Colon (tissue), 2 donors: ENCODE measurements around the gene PAK5.
"Not testable (repeated sequence)": the region's sequence is repeated elsewhere in the genome, so short reads cannot be mapped to it uniquely, and the experiment has no call there.

Source experiments
- FAIRE-seq: peaks from 2 replicates; lab custom pipeline; 2012; peaks lifted over from hg19 to GRCh38; lab: Jason Lieb, UNC
- donor health status: control.
- donor health status: control.

PAK5 gene

DNA sequence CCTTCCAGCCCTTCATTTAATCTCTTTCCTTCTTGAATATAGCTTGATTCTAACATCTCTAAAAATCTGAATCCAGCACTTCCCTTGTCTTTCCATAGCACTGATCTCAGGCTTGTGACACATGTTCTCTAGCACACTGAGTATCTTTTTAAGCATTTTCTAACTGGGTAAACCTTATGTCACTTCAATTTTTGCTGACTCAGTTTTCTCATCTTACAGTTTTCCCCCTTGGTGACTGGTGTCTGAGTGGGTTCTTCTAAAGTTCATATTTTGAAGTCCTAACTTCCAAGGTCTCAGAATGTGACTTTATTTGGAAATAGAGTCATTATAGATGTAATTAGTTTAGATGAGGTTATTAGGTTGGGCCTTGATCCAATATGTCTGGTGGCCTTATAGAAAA lies 153.9 kb downstream of the PAK5 start:
- FAIRE-seq, result no peak

DNA sequence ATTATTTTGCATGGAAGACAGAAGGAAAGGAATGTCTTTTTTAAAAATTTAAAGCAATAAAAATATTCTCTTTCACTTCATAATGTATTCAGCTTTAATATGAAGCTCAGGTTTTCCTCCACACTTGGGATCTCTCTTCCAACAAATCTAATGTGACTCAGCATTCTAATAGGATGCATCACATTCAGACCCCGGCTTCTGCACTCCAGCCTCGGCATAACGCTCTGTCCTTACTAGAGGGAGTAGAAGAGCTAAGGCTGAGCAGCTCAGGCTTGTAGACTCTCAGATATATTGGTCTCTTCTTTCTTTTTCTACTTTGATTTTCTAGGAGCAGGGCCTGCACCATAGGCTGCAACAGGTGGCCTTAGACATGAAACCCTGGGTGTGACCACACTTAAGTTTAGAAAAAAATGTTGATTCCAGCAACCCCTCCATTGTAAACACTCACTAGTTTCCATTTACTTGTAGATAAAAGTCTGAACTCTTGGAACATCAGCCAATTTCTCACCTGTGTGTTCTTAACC lies 161.7 kb downstream of the PAK5 start:
- no peak for FAIRE-seq

DNA sequence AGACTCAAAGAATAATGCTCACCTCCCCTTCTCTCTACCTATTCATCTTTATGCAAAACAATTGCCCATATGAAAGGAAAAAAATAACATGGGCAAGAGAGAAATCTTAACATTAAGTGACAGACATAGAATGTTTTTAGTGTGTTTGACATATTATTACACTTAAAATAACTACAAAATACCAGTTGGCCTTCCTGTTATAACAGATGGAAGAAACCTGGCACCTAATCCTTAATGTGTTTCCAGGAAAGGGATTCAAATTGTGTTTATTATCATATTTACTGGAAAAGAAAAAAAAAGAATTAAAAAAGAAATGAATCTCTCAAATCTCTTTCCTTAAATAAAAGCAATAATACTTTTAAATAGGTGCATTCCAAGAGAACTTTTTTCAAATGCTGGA lies 165.9 kb downstream of the PAK5 start:
- FAIRE-seq, result no peak

DNA sequence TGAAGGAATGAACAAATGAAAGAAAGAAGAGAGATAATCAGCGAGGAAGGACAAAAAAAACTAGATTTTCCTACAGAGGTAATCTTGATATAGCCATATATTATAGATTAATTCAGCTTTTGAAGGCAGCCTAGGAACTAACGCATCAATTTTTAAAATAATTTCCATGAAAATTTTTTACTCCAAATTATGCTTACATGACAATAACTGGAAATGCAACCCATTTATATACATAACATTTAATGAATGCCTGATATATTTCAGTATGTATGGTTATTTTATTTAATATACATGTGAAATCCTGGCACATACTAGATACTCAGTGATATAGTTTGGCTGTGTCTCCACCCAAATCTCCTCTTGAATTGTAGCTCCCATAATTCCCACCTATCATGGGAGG lies 166.8 kb downstream of the PAK5 start:
- no peak for FAIRE-seq

DNA sequence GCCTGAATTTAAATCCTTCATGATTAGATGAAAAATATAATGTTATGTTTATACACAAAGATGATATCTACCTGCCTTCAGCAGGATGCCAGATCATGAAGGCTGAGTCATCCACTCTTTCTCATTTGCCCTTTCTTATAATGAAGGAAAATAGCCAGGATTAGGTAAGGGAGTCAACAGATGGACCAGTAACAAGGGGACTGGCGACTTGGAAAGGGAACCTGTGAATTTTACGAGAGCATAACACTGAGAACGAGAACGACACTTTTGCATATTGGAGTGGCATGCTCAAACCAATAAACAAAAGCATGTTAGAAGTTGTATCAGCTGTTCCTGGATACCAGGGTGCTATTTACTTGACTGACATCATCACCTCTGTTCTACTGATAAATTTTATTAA lies 170.5 kb downstream of the PAK5 start:
- no peak for FAIRE-seq

DNA sequence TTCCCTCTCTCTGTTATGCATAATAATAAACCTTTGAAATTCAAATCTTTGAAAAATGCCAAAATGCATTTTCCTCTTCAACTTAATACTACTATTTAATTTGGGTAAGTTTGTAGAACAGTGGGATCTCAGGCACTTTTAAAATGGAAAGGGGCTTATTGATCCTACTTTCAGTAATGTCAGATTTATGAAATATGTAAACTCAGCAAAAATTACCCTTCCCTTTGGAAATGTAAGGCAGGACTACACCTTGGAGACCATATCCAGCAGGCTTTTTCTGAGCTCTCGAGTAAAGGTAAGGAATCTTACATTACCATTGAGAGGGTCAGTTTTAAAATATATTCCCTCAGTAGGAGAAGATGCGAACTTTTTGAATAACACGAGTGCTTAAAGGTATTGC lies 175.5 kb downstream of the PAK5 start:
- FAIRE-seq, result no peak

DNA sequence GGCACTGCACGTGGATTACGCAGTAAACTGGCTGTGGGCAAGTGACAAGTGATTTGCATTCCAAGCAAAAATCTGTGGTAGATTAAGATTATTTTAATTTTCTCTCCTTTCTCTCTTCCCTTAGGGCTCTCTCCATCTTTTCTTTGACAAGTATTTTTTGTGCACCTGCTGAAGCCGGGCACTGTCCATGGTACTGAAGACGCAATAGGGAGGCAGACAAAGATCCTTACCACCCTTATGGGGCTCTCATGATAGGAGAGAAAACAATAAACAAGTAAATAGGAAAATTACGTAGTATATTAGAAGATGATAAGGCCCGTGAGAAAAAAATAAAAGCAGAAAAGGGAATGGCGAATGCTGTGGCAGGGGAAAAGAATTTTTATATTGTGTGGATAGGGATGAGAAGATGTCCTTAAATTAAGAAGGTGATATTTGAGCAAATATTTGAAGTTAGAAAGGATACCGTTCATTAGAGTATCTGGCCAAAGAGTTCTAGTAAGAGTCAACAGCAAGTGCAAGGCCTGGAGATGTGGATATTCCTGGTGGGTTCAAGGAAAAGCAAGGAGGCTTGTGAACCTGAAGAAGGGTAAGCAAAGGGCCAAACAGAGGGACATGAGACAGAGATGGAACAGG lies 178.5 kb downstream of the PAK5 start:
- FAIRE-seq, result no peak

DNA sequence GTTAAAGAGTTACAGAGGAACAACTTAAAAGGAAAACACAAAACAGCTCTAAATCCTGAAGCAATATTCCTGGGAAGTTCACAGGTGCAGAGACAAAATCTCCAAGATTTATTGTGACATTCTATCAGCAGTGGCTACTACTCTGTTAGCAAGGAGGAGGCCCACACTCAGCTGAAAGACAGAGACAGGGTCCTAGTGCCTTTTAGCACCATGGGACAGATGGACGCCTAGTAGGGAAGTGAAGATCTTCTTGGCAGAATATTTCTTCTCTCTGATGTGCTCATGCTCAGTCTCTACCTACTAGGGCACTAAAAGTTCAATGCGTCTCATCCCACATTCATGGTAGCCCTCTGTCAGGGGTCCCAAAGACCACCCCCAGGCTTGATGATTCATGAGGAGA lies 191.1 kb downstream of the PAK5 start:
- no peak for FAIRE-seq

DNA sequence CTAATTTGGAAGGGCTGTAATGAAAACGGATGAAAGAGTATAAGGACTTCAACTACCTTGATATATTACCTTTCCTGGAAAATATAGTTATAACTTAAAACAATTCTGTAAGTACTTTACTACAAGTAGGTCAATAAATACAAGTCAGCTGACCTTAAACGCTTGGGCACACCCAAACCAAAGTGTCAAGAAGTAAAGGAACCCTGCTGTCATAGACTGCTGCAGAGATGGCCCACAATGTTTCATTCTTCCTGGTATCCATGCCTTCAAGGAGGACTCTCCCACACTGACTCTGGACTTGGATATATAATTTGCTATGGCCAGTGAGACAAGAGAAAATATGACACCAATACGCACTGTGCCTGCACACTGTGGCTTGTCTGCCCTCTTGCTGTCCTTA lies 192.5 kb downstream of the PAK5 start:
- FAIRE-seq, result no peak

DNA sequence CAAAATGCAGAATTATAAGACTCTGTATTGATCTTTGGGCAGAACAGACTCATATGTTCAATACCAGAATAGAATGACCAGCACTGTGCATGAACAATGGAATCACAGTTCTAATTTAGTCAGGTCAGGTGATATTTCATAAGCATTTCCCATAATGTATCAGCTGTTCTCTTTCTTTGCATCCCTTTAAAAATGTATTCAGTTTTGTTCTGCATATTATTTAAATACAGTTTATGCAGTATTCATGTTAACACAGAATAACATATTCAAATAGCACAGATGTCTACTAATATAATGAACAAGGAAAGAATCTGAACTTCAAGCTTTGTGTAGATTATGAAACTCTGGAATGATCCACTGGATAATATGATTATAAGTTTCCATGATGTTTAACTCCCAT lies 196.0 kb downstream of the PAK5 start:
- no peak for FAIRE-seq

DNA sequence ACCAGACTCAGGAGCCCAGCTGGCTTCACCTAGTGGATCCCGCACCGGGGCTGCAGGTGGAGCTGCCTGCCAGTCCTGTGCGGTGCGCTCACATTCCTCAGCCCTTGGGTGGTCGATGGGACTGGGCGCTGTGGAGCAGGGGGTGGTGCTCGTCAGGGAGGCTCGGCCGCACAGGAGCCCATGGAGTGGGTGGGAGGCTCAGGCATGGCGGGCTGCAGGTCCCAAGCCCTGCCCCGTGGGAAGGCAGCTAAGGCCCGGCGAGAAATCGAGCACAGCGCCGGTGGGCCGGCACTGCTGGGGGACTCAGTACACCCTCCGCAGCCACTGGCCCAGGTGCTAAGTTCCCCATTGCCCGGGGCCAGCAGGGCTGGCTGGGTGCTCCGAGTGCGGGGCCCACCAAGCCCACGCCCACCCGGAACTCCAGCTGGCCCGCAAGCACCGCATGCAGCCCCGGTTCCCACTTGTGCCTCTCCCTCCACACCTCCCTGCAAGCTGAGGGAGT lies 197.3 kb downstream of the PAK5 start:
- FAIRE-seq, result not testable (repeated sequence)

DNA sequence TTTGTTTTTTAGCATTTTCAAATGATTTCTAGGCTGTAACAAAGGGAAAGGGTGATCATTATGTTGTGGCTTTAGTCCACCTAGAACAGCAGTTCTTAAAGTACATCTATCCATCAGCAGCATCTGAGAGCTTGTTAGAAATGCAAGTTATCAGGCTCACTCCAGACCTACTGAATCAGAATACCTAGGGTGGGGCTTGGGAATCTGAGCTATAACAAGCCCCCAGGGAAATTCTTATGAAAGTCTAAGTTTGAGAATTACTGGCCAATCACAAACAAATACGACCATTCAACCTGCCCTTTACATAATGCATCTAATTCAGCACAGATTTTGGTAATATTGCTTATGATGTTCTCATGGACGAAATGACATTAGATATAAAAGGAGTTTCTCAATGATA lies 201.0 kb downstream of the PAK5 start:
- FAIRE-seq, result no peak

DNA sequence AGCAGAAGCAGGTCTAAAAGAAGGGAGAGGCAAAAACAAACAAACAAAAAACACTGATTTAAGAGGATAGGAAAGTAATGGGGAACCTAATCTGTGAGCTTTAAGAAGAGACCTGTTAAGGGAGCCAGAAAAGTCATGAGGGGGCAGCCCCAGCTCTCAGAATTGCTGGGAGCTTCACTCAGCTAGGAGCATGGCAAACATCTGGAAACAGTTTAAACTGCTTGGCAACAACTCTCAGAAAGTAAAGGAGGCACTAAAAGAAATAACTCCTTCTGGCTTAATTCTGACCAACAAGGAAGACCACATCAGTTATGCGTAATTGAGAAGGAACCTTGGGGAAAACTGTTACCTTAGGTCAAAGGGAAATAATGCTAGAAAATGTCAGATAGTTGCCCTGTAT lies 203.1 kb downstream of the PAK5 start:
- no peak for FAIRE-seq

DNA sequence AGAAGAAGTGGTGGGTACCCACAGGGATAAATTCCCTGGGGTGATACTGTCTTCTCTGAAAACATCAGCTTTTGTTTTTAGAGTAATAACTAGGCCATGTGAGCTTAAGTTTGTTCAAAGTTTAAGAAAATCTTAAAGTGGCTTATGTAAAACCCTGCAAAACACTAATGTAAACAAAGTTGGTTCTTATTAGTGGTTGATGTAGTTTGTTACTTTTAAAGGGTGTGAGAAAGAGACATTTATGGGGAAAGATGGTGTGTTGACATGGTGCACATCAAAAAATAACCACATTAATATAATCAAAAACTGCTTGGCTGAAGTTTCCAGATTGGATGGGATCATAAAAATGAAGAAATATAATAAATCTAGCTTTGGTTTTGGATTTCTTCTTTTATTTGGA lies 204.5 kb downstream of the PAK5 start:
- FAIRE-seq, result no peak

DNA sequence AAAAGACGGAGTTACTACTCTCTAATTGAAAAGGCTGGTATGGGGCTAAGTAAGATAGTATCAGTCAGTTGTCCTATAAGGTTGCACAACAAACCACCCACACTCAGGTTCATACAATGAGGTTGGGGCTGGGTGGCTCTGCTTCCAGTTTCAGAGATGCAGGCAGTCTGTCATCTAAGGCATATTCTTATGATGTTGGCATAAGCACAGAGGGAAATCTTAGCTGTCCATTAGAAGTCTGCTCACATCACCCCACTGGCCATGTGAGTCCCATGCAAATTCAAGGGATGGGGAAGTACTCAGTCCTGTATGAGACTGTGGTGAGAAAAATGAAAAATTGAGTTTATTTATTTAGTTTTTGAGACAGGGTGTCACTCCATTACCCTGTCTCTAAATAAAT lies 205.9 kb downstream of the PAK5 start:
- FAIRE-seq, result no peak

DNA sequence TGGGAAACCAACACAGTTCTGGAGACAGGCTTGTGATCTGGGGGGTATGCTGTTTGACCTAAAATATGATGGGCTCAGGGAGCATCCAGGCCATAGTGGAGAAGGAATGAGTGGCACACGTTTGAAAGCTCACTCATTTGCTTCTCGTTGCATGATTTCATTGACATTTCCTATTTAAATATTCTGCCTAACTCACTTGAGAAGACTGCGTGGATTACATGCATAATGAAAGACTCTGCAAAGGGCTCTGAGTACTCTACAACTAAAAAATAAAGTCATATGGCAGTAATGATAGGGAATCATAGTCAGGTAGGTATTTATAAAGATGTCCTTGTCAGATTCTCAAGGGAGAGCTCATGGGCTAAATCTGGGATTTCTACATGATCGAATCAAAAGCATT lies 206.6 kb downstream of the PAK5 start:
- FAIRE-seq, result no peak

DNA sequence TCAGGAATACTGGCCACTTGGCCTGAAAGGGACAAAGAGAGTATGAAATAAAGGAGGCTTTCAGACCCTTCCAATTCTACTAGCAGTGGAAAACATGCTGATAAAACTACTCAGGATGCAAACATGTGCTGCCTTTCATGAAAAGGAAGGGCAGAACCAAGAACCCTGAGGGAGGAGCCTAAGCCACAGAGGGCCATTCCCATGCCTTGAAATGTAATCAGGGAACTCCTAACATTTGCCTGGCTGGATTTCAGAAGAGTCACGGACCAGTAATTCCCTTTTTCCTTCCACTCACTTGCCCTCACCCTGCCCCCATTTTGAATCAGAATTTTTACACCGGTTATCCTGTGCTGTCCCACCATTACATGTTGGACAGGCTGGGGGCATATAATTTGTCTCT lies 208.3 kb downstream of the PAK5 start:
- FAIRE-seq, result no peak

DNA sequence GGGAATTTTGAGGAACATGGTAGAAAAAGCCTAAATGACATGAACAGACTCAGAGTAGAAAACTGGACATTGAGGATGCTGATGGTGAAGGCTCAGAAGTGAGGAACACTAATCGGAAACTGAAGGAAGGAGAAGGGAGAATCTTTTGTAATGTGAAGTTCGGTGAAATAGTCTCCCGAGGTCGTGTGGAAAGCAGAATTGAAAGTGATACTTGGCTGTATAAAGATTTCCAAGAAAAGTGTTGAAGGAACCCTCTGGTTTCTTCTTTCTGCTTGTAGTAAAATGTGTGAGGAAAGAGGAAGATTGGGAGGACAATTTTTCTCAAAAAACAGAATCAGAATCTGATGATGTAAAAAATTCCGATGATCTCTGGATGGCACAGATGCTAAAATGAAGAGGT lies 209.0 kb downstream of the PAK5 start:
- no peak for FAIRE-seq

DNA sequence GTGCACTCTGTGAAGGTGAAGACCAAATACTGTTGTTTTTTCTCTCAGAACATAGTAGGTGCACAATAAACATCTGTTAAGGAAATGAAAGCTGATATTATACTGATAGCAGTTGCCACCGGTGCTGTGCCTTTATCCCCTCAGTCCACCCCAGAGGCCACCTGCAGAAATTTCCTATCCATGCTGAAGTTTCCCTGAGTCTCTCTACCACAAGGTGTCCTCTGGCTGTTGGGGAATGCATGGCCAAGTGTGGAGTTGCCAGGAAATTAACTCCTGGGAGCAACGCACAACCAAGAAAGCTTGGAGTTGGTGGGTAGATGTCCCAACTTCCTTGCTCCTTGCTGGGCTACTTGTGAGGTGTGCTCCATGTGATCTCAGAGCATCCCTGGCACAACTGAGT lies 210.3 kb downstream of the PAK5 start:
- FAIRE-seq, result no peak

DNA sequence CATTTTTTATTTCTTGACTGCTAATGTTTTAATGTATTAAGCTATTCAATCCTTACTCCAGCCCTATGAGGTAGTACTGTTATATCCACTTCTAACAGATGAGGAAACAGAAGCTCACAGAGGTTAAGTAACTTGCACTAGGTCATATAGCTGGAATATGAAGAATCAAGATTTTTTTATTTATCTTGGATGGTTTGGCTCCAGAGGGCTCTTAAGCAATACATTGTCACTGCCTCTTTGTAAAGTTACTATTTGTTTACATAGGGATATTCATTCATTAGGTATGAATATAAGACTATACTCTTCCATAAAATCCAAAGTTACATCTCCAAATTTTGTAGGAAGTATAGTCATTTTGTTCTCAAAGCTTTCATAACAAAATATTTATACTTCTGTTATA lies 210.7 kb downstream of the PAK5 start:
- FAIRE-seq, result no peak

DNA sequence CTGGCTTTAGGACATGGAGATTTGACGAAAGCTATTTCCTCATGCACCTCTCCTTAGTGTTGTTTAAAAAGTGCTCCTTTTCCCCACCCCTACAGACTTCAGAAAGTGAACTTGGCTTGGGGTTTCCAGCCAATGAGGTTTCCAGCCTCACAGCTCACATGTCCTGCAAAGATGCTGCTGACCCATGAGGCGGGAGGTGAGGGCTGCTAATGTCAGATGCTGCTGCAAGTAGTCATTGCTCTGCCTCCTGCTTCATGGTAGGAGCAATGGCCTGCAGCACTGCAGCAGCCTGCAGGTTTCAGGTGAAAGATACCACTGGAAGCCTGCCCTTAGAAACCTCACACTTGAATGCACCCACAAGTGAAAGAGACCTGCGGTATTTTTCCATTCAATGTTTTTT lies 211.7 kb downstream of the PAK5 start:
- no peak for FAIRE-seq

DNA sequence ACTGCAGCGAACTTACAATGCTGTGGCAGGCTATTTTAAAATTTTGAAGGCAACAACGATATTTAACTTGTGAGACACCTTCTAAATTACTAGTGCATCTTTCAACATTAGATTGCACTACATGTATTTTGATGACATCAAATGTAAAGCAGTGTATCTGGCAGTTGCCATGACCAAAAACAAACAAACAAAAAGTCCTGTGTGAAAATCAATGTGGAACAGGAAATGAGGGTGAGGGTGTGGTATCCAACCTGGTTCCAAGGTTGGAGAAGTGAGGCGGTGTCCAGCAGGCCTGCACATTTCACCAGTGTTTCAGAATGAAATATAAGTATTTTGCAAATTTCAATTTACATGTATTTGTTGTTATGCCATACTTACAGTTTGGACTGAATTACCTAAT lies 212.5 kb downstream of the PAK5 start:
- FAIRE-seq, result no peak

DNA sequence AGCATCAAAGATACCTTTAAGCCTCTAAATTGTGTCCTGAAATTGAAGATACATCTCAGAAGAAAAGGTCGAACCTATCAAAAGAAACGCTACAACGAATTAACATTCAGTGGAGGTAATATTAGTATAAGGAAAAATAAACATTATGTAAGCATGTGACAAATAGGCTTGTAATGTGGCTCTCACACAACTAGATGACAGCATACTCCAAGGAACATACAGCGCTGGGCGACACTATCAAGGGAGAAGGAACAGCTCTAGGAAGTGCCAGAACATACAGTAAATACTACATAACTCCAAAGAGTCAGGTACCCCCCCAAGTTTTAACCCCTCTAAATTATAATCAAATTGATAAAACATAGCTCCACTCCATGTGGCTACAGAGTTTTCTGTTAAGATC lies 220.9 kb downstream of the PAK5 start:
- FAIRE-seq, result no peak

DNA sequence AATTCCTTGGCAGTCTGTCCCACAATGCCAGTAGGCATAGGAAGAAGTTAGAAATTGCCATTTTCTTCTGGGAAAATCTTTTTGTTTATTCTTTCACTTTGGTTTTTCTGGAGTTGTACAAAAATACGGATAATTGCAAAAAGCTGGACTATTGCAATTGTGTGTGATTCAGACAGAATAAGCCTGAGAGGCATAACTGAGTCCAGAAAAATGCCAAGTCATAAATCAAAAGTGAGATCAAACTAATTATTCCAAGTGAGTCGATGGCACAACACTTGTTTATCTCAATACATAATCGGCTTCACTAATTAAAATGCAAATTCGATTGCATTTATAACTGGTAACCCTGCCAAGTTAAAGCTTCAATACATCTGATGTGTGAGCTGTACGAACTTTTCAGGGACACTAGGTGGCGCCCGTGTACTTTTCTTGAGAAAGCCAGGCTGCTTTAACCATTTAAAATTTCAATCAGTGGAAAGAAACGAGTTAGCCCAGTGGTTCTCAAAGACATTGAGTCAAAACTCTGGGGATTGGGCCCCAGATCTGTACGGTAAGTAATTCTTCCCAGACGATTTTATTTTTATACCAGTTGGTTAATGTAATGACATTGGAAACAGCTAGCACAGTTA lies 221.9 kb downstream of the PAK5 start:
- FAIRE-seq, result no peak
